ENCODE data around the gene AKAP6.

Gene AKAP6

GRCh38 chr14:32633224-32633859 is 304.2 kb downstream of the AKAP6 start:
- no peak for DNase-seq

GRCh38 chr14:32633930-32634329 is 304.8 kb downstream of the AKAP6 start:
- no peak for DNase-seq

DNA sequence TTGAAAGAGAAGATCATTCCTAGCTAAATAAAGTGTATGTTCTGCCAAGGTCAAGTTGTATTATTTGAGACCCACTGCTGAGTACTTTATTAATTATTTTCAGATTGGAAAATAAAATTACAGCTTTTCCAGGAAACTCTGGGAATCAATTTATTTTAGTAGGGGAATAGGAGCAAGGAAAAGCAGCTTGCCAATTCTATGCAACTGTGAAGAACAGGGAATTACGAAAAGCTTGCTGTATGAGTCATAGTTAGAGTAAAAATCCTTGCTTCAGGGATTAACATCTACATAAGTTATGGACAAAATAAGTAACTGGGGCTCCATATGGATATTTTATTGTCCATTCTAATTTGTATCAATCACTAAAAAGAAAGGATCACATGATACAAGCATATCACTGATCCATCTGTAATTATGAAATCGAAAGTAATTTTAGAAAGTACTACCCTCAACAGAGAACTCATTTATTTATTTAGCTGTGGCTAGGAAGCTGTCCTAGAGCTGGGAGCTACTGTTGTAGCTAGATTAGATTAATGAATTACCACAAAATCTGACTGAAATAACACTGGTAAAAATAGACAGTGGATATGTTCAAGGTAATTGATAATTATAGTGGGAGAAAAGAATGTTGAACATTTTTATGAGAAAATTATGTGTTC is 306.1 kb downstream of the AKAP6 start:
- no peak for DNase-seq

- no peak for DNase-seq
Measured at GRCh38 chr14:32637582-32637981, 308.5 kb downstream of the AKAP6 start.

GRCh38 chr14:32639208-32639607 is 310.1 kb downstream of the AKAP6 start:
- no peak for DNase-seq

- no peak for DNase-seq
Measured at GRCh38 chr14:32645551-32645950, 316.5 kb downstream of the AKAP6 start.

DNA sequence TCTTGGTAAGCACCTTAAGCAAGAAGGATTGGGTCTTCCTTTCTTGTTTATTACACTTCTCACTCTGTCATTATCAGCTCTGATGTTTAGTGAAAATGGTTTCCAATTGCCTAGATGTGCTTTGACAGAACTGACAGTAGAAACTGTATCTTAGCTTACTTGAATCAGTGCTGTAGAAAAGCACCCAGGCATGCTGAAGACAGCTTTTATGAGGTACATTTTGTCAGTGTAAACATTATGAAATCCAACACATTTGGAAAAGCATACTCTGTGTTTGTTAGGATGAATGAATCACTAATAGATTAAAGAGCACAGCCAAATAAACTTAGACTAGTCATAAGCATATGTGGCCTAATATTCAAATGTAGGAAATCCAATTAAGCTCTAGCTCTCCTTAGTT is 319.3 kb downstream of the AKAP6 start:
- no peak for DNase-seq

GRCh38 chr14:32650030-32650429 is 320.9 kb downstream of the AKAP6 start:
- no peak for DNase-seq

DNA sequence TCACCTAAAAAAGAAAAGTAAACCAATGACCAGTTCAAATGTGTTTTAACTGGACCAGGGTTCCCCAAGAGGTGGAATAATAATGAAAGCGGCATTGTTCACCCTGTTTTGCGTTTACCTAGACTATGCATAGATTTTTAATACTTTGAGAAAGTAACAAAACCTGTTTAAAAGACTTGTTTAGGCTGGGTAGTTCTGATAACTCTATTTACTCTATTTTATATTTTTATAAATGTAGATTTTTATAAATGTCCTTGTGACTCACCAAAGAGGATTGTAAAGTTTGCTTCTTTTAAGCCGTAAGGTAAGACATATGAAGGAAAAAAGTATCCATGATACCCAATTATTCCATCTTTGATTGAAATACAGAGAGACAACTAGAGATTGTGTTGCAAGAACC is 321.6 kb downstream of the AKAP6 start:
- no peak for DNase-seq

DNA sequence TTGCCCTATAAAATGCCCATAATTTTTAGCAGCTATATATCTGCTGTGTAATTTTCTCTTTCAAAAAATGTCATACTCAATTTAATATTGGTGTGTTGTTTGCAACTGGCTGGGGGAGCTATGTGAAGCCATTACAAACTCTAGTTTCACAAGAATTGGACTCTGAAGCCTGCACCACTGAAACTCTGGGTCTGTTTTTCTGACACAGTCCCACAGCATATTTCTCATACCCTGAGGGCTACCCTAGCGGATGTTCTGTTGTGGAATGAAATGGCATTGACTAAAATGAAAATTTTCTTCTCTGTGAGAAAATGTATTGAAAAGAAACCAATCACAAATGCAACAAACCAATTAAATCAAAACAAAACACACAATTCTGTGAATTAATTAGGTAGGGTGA is 325.0 kb downstream of the AKAP6 start:
- DNase-seq = no peak

- no peak for DNase-seq
Measured at GRCh38 chr14:32656601-32657000, 327.5 kb downstream of the AKAP6 start.

DNA sequence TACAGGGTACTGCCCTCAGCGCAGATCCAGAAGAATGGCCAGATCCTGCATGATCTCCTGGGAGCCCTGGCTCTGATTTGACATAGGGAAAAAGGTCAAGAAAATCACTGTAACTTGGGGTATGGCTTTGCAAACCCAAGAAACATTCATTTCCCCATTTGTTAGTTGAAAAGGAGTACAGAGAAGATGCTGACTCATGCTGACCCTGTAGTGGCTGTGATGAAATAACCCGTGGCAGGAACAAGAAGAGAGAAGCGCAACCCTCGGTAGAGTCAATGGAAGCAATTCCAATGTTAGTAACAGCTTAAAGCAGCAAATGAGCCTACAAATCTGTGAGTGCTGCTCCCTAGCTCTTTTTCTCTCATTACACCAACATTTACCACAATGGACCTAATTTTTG is 328.0 kb downstream of the AKAP6 start:
- no peak for DNase-seq

DNA sequence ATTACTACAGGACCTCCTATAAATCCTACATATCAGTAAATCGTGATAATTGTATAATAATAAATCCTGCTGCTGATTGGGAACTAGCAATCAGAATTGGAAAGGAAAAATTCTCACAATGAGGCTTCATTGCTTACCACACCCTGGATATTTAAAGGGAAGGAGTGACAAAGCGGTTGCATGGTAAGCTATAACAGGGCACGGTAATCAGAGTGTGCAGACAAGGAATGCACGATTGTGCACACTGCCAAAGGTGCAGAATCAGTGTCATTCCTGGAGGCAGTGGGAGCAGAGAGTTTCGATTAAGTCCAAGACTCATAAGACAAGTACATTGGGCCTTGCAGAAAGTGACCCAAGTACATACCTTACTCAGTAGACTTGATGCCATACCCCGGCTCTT is 332.1 kb downstream of the AKAP6 start:
- DNase-seq = no peak

DNA sequence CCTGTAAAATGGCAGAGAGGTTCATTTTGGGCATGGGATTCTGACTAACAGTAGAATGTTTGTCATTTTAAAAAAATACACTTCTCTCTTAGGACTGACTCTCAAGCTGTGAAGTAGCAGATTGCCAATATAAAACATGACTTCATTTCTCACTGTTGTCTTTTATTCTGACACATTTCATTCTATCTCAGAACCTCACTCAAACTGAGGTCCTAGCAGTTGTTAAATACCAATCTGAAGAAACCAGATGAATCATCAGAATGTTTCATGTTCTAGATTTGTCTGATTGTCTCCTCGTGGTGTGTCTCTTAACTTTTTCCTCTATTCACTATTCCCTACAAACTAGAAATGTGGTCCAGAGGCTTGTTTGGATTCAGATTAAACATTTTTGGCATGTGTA is 333.1 kb downstream of the AKAP6 start:
- no peak for DNase-seq

DNA sequence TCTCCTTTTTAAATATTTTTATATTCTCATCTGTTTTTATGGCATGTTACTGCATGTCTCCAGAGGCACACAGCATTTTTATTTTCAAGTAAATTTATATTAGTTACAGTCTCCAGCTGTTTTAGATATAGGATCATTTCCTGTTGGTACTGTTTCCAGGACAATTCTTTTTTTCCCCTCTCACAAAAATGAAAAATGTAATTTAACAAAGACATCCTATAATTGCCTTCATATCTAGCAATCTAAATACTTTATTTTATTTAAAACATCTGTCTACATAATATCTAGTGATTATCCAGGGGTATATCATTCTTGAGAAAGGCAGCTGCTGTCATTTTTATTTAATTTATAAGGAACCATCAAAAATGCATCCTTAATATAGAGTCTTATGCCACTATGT is 337.2 kb downstream of the AKAP6 start:
- no peak for DNase-seq

- DNase-seq = no peak
Measured at GRCh38 chr14:32667287-32667686, 338.2 kb downstream of the AKAP6 start.

DNA sequence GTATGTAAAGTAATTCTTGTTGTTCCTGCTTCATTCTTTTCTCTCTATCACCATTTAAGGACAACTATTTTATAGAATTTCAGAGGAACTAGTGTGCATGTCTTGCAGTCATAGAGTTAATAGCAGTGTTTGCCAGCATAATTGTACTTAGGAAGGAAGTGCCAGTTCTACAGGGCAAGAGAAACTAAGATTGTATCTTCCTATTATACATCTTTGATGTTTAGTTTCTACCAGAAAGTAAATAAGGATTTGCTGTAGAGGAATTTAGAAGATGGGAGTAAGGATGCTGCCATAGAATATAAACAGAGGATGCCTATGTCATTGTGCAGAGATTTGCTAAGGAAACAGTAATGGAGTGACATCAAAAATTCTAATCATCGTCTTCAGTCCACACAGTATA is 338.7 kb downstream of the AKAP6 start:
- DNase-seq = no peak

DNA sequence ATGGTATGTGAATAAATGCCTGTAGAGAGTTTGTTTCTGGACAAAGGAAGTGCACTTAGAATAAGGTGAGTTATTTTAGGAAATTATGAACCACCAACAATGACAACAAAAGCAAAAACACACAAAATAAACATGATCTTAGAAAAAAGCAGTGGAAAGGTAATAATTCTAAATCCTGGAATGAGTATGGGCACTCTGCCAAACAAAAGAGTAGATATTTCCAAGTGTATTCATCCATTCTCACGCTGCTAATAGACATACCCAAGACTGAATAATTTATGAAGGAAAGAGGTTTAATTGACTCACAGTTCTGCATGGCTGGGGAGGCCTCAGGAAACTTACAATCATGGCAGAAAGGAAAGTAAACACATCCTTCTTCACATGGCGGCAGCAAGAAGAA is 340.3 kb downstream of the AKAP6 start:
- DNase-seq = no peak

DNA sequence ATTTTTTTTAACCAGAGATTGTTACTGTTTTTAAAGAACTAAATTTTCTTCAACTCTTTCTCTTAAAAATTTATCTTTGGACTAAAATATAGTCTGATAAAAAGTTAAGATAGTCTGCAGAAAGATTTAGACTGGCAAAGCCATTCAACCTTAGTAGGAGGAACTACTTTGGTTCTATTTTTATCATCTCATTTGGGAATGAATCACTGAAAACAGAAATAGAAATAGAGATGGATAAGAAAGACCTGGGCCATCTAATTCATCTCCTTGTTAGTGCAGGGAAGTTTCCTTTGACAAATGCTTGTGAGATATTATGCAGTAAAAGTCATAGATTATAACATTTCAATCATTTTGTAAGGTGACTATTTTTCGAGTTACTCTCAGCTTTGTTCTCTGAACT is 346.3 kb downstream of the AKAP6 start:
- DNase-seq = no peak

GRCh38 chr14:32677129-32677780 is 348.2 kb downstream of the AKAP6 start:
- no peak for DNase-seq

DNA sequence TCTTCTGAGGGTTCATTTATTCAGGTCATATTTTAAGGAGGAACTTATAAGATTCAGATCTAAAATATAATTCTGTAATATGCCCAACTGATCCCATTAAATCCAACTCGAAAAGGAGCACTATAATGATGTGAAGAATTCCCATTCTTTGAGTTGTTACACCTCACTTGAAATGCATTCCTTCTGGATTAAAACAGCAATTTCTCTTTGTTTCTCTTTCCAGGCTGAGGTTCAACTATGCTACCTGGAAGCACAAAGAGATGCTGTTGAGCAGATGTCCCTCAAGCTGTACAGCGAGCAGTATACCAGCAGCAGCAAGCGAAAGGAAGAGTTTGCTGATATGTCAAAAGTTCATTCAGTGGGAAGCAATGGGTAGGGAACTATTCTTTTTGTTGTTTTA is 349.0 kb downstream of the AKAP6 start:
- no peak for DNase-seq

- no peak for DNase-seq
Measured at GRCh38 chr14:32679927-32680612, 351.0 kb downstream of the AKAP6 start.

DNA sequence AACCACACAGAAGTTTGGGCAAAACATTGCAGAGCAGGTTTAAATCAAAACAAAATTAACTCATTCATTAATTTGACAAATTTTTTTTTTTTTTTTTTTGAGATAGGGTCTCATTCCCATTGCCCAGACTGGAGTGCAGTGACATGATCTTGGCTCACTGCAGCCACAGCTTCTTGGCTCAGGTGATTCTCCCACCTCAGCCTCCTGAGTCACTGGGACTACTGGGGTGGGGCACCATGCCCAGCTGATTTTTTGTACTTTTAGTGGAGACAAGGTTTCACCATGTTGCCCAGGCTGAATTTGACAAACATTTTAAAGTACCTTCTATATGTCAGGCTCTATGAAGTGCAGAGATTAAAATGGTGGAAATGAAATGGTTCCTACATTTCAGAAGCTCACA is 352.5 kb downstream of the AKAP6 start:
- no peak for DNase-seq

- no peak for DNase-seq
Measured at GRCh38 chr14:32682214-32682613, 353.1 kb downstream of the AKAP6 start.
